B cell (primary cell): ENCODE measurements around the gene PXMP2. TPM values are rescaled to one million over a fixed set of nuclear protein-coding genes. Genes with fewer than 3 reads are reported as not detected.

ENCODE experiments used
- ATAC-seq: fragments of 200-7000 bp; cut with Tn5 transposase; one replicate; pipeline ENCODE4 v1.10.0; 2021; ENCODE audit warnings: low read depth, mild to moderate bottlenecking, moderate number of reproducible peaks, moderate library complexity
- CTCF ChIA-PET: fragments of 350-600 bp; sonication (Branson Sonifier 250); formaldehyde crosslinking; loops from one replicate; lab custom pipeline; 2021; ENCODE audit warnings: antibody characterized with exemption, inconsistent platforms; lab: Charles Lee
- POLR2A ChIA-PET: fragments of 350-600 bp; sonication (Branson Sonifier 250); formaldehyde crosslinking; loops from one replicate; lab custom pipeline; 2021; ENCODE audit warnings: antibody characterized with exemption; lab: Charles Lee
- DNase-seq: peaks from one replicate; pipeline ENCODE4 v3.0.0; 2013
- H2AFZ ChIP-seq: 2 replicates; pipeline ENCODE4 v1.6.1; 2012; ENCODE audit warnings: mild to moderate bottlenecking, low read depth, low read length; ENCODE audit not compliant: insufficient read depth, poor library complexity, severe bottlenecking
- H3K27ac ChIP-seq, 2 donors: 1 replicate in 1 of 2; 2 replicates in 1 of 2; pipeline ENCODE4 v1.5.1; 2012 to 2013; ENCODE audit warnings: low read length in 2 of 2, mild to moderate bottlenecking in 2 of 2, moderate library complexity in 1 of 2
- H3K27me3 ChIP-seq, 4 experiments: fragments of 200-600 bp in 1 of 4; sonication (generic) in 1 of 4; replicated peaks in 1 of 4; 1 replicate in 2 of 4; 2 replicates in 2 of 4; pipeline versions ENCODE4 v1.6.1 to v1.7.0; 2013 to 2016; ENCODE audit warnings: low read length in 3 of 4, mild to moderate bottlenecking in 2 of 4, mixed read lengths in 1 of 4, moderate library complexity in 1 of 4; ENCODE audit not compliant: insufficient read depth in 4 of 4, control insufficient read depth in 3 of 4; ENCODE audit errors: control extremely low read depth in 1 of 4
- H3K36me3 ChIP-seq, 2 experiments: replicated peaks in 1 of 2; 1 replicate in 1 of 2; 2 replicates in 1 of 2; pipeline versions ENCODE4 v1.6.1 to v1.7.1; 2013; ENCODE audit warnings: low read length in 1 of 2; ENCODE audit not compliant: insufficient read depth in 2 of 2, control insufficient read depth in 1 of 2; ENCODE audit errors: control extremely low read depth in 1 of 2, extremely low read depth in 1 of 2
- H3K4me1 ChIP-seq, 2 donors: fragments of 200-600 bp in 1 of 2; sonication (generic) in 1 of 2; 1 replicate in 1 of 2; 2 replicates in 1 of 2; pipeline versions ENCODE4 v1.5.1 to v1.6.1; 2013 to 2017; ENCODE audit warnings: low read length in 2 of 2; ENCODE audit not compliant: control insufficient read depth in 2 of 2, insufficient read depth in 2 of 2
- H3K4me2 ChIP-seq: replicated peaks from 2 replicates; pipeline ENCODE3; 2012; ENCODE audit warnings: mild to moderate bottlenecking, low read depth, low read length; ENCODE audit not compliant: poor library complexity, severe bottlenecking
- H3K4me3 ChIP-seq, 5 experiments: fragments of 200-600 bp in 1 of 5; sonication (generic) in 1 of 5; 1 replicate in 3 of 5; 2 replicates in 2 of 5; pipeline versions ENCODE4 v1.5.1 to v1.7.0; 2011 to 2016; ENCODE audit warnings: low read length in 4 of 5, mild to moderate bottlenecking in 4 of 5, low read depth in 2 of 5, control low read depth in 1 of 5, moderate library complexity in 1 of 5; ENCODE audit not compliant: insufficient read depth in 1 of 5; ENCODE audit errors: control extremely low read depth in 1 of 5, extremely low read depth in 1 of 5
- H3K79me2 ChIP-seq: fragments of 200-600 bp; sonication (generic); one replicate; pipeline ENCODE4 v1.6.0; 2016; ENCODE audit warnings: low read length; ENCODE audit not compliant: control insufficient read depth, insufficient read depth
- H3K9ac ChIP-seq: fragments of 200-600 bp; sonication (generic); 2 replicates; pipeline ENCODE4 v1.6.1; 2017; ENCODE audit warnings: mild to moderate bottlenecking, low read length, moderate library complexity
- H3K9me3 ChIP-seq, 3 donors: one replicate each; pipeline versions ENCODE4 v1.6.1 to v1.7.1; 2013; ENCODE audit warnings: low read length in 2 of 3; ENCODE audit not compliant: control insufficient read depth in 2 of 3, insufficient read depth in 1 of 3; ENCODE audit errors: control extremely low read depth in 1 of 3
- H4K20me1 ChIP-seq: 2 replicates; pipeline ENCODE4 v1.6.0; 2012; ENCODE audit warnings: mild to moderate bottlenecking, low read length; ENCODE audit not compliant: insufficient read depth, control insufficient read depth, poor library complexity, severe bottlenecking
- H3K27ac Mint-ChIP-seq: one replicate; pipeline ENCODE4 v1.8.0; 2021; ENCODE audit warnings: mixed read lengths
- H3K27me3 Mint-ChIP-seq: one replicate; pipeline ENCODE4 v1.8.0; 2021; ENCODE audit warnings: mixed read lengths
- H3K4me1 Mint-ChIP-seq: one replicate; pipeline ENCODE4 v1.8.0; 2021; ENCODE audit warnings: mixed read lengths
- H3K4me3 Mint-ChIP-seq: one replicate; pipeline ENCODE4 v1.8.0; 2021; ENCODE audit warnings: mixed read lengths
- H3K9me3 Mint-ChIP-seq: one replicate; pipeline ENCODE4 v1.8.0; 2022; ENCODE audit warnings: mixed read lengths; ENCODE audit not compliant: insufficient read depth
- CTCF ChIP-seq: fragments of 200-600 bp; IDR thresholded peaks from one replicate; pipeline ENCODE4 v1.8.0; 2022; ENCODE audit warnings: antibody characterized with exemption, mild to moderate bottlenecking
- EZH2 ChIP-seq: IDR thresholded peaks from 2 replicates; pipeline ENCODE4 v1.6.1; 2012; ENCODE audit warnings: borderline replicate concordance, low read depth, mild to moderate bottlenecking, moderate library complexity, low read length; ENCODE audit not compliant: insufficient read depth, poor library complexity, severe bottlenecking
- WGBS: methylation state at CpG from one replicate; pipeline ENCODE4 v1.1.5; 2013; ENCODE audit warnings: missing lambda C conversion rate; ENCODE audit not compliant: insufficient coverage; 5-methylcytosine and 5-hydroxymethylcytosine counted together
- intact Hi-C: fragments of 100-400 bp; cut with micrococcal nuclease; formaldehyde crosslinking; loops from one replicate; pipeline ENCODE4 v1.10.0; 2022
- polyA plus RNA-seq: library from polyadenylated mRNA; depleted of rRNA; stranded (reverse); fragments of >200 nt; gene quantifications from 2 replicates; pipeline ENCODE4 v1.2.3, GENCODE V29; 2012
- total RNA-seq, 2 donors: library from RNA; stranded (reverse); fragments of 120-200 nt in 1 of 2; gene quantifications; 1 replicate in 1 of 2; 2 replicates in 1 of 2; pipeline versions ENCODE4 v1.2.3 to v1.2.4, GENCODE V29; 2013 to 2022

The PXMP2 gene
- total and polyA plus RNA-seq, 2 donors (not counting 1 experiment from before 2014, with no cell fraction given), result 4.3 to 10.2 TPM

DNA sequence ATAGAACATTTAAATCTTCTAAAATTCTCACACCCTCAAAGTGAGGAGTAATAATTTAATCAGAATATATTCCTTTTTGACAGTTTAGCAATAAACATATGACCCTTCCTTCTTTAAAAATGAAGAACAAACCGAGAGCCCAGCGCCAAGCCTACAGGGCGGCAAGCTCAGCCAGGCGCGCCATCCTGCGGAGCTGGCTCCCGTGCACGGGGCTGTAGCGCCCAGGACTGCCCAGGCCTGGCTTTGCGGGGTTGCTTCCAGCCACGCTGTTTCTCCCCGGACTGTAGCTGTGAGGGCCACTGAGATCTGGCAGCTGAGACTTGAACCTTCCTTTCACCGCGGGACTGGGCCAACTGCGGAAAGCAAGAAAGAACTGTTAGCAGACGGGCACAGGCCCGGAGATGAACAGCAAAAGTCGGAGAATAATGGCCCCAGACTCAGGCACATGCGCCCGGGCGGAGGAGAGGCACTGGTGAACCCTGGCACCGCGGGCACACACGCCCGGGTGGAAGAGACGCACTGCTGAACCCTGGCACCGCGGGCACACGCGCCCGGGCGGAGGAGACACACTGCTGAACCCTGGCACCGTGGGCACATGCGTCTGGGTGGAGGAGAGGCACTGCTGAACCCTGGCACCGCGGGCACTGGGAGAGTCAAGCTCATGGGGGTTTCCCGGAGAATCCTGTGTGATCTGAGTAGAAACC is 39.9 kb downstream of the PXMP2 start:
- ChIA-PET CTCF (no interaction called here), POLR2A (no interaction called here)
- H3K27ac Mint-ChIP-seq, result no peak overlapping the region
- ATAC-seq, result no peak
- no peaks in the 10 kb centered on the region for H3K9me3 ChIP-seq
- DNase-seq, result no peak
- no peak for TF ChIP-seq EZH2
- no peak overlapping the region for H3K9ac ChIP-seq
- H3K9me3 Mint-ChIP-seq, result no peaks in the 10 kb centered on the region
- H3K4me2 ChIP-seq, result no peak overlapping the region
- H2AFZ ChIP-seq, result no peak overlapping the region
- no peaks in the 10 kb centered on the region for H3K4me1 Mint-ChIP-seq
- no peak overlapping the region for H3K4me3 Mint-ChIP-seq
- no peak overlapping the region for H3K4me3 ChIP-seq
- no peaks in the 10 kb centered on the region for H3K27me3 Mint-ChIP-seq
- no peaks in the 10 kb centered on the region for H3K4me1 ChIP-seq
- WGBS, result 98% methylated on average over 36 of the region's 37 CpGs
- H3K27ac ChIP-seq, result no peak overlapping the region
- peaks cover 6% of the 10 kb centered on the region for H4K20me1 ChIP-seq
- H3K79me2 ChIP-seq, result peaks cover 14% of the 10 kb centered on the region
- intact Hi-C loops, result no loop called here
- H3K36me3 ChIP-seq, result peaks cover 1 to 81% of the 10 kb centered on the region in 2 experiments
- no peaks in the 10 kb centered on the region for H3K27me3 ChIP-seq

DNA sequence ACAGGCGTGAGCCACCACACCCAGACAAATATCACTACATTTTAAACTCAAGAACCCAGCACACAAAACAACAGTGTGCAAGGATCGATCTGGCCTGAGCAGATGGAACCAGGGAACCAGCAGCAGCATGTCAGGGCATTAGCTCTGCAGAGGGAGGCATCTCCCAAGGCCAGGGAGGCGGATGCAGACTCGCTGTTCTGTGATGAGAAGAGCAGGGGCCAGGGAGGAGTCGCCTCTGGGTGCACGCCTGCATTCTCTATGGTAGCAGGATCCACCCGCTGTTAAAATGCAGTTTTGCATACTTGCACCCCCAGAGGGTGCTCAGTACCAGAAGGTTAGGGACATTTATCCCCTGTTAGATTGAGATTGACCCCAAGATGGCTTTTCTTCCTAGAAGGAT is 41.1 kb downstream of the PXMP2 start:
- Histone ChIP-seq H3K79me2 (peaks cover 10% of the 10 kb centered on the region), H3K27me3 (no peaks in the 10 kb centered on the region), H3K4me1 (no peaks in the 10 kb centered on the region), H3K4me3 (no peak overlapping the region), H2AFZ (no peak overlapping the region), H4K20me1 (peaks cover 6% of the 10 kb centered on the region), H3K36me3 (peaks cover 1 to 81% of the 10 kb centered on the region in 2 experiments), H3K4me2 (no peak overlapping the region), H3K9ac (no peak overlapping the region), H3K9me3 (no peaks in the 10 kb centered on the region), H3K27ac (no peak overlapping the region)
- WGBS, result 98% methylated on average over 7 of the region's 7 CpGs
- CTCF ChIA-PET, result no interaction called here
- no peaks in the 10 kb centered on the region for H3K9me3 Mint-ChIP-seq
- intact Hi-C loops, result no loop called here
- no peak for TF ChIP-seq CTCF
- TF ChIP-seq EZH2, result no peak
- H3K4me3 Mint-ChIP-seq, result no peak overlapping the region
- ATAC-seq (no peak), DNase-seq (no peak)
- no peak overlapping the region for H3K27ac Mint-ChIP-seq
- POLR2A ChIA-PET, result no interaction called here
- no peaks in the 10 kb centered on the region for H3K4me1 Mint-ChIP-seq
- H3K27me3 Mint-ChIP-seq, result no peaks in the 10 kb centered on the region
